HG02870 (cell line): Measurements from ENCODE around the gene PLPP4.
A peak's percentile ranks its signal among the peaks of the same experiment; 100 is the strongest.

Source experiments
- ATAC-seq: cut with Tn5 transposase; IDR thresholded peaks from one replicate; pipeline ENCODE4 v1.9.1; 2021; ENCODE audit warnings: mild to moderate bottlenecking, moderate library complexity; ENCODE audit not compliant: unreplicated experiment

Gene PLPP4

GRCh38 chr10:120606051-120606764 is 149.2 kb downstream of the PLPP4 start:
- peak; percentile 70 for ATAC-seq

GRCh38 chr10:120607016-120607709 is 150.1 kb downstream of the PLPP4 start:
- no peak for ATAC-seq

GRCh38 chr10:120607710-120608703 is 151.0 kb downstream of the PLPP4 start:
- ATAC-seq: peak; percentile 34

DNA sequence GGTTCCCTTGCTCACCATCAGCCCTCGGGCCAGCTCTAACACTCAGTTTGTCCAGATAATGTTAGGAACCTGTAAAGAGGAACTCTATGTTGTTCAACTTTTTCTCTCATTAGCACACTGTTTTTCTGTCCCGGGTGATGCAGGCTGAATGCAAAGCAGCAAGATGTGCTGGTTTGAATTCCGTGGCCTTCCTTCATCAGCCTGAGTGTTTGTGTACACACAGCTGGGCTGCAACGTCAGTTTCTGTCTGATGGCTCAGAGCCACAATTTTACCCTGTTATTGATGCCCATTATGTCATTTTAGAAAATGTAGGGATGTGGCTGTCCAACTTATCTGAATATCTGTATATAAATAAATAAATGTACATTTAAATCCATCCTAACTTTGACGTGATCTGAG is 152.0 kb downstream of the PLPP4 start:
- no peak for ATAC-seq

GRCh38 chr10:120610791-120611190 is 153.8 kb downstream of the PLPP4 start:
- ATAC-seq: no peak

DNA sequence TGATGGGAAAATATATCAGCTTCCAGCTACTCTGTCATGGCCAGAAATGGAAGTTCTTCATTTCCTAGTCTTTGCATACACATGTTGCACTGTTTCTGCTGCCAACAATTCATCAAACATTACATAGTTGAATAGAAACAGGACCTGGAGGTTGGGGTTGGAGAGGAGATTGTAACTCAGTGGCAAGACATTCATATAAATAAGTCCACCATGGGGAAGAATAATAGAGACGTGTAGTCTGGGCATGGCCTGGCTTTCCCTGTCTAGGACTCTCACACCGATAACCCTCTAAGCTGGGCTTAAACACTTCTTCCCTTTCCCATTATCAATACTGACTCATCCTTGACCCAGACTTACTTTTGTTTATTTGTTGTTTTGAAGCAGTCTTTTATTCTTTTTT is 155.7 kb downstream of the PLPP4 start:
- no peak for ATAC-seq

DNA sequence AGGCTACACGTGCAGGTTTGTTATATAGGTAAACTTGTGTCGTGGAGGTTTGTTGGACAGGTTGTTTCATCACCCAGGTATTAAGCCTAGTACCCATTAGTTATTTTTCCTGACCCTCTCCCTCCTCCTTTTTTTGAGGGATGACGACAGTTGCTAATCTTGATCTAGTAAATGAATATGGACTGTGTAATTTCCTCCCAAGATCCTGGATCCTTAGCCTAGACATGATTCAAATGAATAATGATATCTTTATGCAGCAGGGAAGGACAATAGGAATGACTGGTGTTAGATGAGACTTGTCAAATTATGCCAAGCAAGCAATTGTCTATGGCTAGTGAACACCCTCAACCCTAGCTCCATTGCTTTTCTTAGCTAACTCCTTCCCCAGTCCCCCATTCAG is 156.2 kb downstream of the PLPP4 start:
- ATAC-seq: no peak

DNA sequence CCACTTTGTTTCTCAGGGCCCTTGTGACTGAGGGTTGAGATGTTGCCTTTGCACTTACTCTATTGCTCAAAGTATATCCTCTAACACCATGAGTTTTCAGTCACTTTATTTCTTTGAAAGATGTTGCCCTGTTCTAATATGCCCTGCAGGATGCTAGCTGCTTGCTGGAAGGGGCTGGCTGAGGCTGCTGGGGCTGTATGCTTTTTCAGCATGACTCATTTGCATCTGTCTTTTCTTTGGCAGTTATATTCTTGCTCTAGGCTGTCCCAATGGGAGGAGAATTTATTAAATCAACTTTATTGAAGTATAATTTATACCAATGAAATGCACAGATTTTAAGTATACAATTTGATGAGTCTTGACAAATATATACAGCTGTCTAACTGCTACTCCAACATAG is 157.7 kb downstream of the PLPP4 start:
- no peak for ATAC-seq

DNA sequence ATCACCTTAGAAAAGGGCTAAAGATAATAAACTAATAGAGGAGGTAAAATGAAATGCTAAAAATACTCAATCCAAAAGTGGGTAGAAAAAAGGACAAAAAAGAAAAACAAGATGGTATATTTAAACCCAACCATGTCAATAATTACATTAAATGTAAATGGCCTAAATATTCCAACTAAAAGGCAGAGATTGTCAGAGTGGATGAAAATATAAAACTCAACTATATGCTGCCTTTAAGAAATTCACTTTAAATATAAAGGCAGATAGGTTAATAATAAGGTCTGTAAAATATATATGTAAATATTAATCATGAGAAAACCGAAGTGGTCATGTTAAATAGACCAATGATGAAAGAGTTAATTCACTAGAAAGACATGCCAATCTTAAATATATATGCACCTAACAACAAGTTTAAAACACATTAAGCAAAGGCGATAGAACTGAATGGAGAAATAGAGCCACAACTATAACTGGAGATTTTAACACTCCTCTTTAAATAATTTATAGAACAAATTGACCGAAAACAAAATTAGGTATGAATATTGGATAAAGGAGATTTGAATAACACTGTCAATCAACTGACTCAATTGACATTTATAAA is 159.4 kb downstream of the PLPP4 start:
- no peak for ATAC-seq

DNA sequence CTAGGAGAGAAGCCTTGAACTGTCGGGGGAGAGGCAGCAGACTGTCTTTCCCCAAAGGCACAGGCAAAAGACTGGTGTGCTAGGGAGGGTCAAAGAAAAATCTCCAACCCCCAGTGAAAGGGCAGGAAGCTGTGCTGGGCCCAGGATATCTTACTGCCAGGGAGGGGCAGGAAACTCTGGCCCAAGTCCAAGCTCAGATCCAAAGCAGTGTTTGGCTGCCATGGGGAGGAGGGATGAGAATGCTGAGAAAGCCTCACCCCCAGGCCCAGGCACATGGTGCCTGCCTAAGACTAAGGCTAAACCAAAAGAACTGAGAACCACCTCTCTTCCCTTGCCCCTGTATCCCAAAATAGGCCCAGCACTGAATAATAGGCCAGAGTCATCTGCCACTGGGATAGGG is 171.2 kb downstream of the PLPP4 start:
- no peak for ATAC-seq

GRCh38 chr10:120630266-120630665 is 173.2 kb downstream of the PLPP4 start:
- ATAC-seq: no peak

DNA sequence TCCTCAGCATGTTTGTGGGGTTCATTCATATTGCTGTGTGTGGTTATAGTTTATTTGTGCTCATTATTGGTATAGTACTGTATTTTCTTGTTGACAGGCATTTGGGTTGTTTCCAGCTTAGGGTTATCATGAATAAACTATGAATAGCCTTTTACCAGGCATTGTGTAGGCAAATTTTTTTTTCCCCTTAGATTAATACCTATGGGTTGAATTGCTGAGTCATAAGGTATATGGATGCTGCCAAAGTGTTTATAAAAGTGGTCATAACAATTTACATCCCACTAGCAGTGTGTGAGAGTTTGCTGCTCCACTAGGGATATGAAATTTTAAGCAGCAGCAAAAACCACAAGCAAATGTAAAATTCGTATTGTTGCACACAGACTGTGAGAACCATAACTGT is 175.0 kb downstream of the PLPP4 start:
- ATAC-seq: no peak

DNA sequence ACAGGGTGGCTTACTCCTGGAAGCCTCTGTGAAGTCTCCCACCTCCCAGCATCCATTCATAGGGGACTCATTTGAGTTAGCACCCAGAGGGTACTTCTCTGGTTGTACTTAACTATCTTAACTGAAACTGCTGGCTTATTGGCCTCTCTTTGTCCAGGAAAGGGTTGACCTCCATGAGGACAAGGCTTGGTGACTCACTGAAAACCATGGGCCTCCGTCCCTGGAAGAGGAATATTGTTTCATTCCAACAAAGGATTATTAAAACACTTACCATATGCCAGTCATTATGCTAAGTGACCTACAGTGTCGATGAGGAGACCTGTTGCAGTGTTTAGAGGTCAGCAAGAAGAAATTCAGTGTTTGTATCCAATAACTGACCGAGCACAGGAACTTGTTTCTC is 175.9 kb downstream of the PLPP4 start:
- no peak for ATAC-seq

- ATAC-seq: no peak
These were observed 177.6 kb downstream of the PLPP4 start for GRCh38 chr10:120634659-120635058.
